Heart left ventricle (tissue), 16 donors: ENCODE measurements around the gene CSNK1E. TPM values are rescaled to one million over a fixed set of nuclear protein-coding genes. Genes with fewer than 3 reads are reported as not detected.
A peak's percentile ranks its signal among the peaks of the same experiment; 100 is the strongest.

ENCODE experiments used
- ATAC-seq, 4 donors: fragments of 200-7000 bp; cut with Tn5 transposase; one replicate each; pipeline ENCODE4 v1.9.1; 2020 to 2022; ENCODE audit warnings: moderate library complexity in 4 of 4, mild to moderate bottlenecking in 3 of 4, moderate number of reproducible peaks in 1 of 4
- DNase-seq, 5 donors: peaks; one replicate each; pipeline ENCODE4 v3.0.0-alpha.2; 2020
- H3K27ac ChIP-seq, 12 donors: fragments of 200-600 bp; sonication (generic) in 4 of 12; one replicate each; pipeline versions ENCODE4 v1.5.0 to v1.8.0; 2016 to 2022; ENCODE audit warnings: mild to moderate bottlenecking in 2 of 12
- H3K27me3 ChIP-seq, 9 donors: fragments of 200-600 bp; sonication (generic) in 2 of 9; one replicate each; pipeline versions ENCODE4 v1.5.1 to v1.8.0; 2016 to 2022; ENCODE audit warnings: mild to moderate bottlenecking in 3 of 9
- H3K36me3 ChIP-seq, 9 donors: fragments of 200-600 bp; sonication (generic) in 2 of 9; one replicate each; pipeline versions ENCODE4 v1.5.0 to v1.8.0; 2018 to 2022; ENCODE audit warnings: mild to moderate bottlenecking in 2 of 9
- H3K4me1 ChIP-seq, 12 donors: fragments of 200-600 bp; sonication (generic) in 4 of 12; one replicate each; pipeline versions ENCODE4 v1.5.0 to v1.8.0; 2016 to 2022; ENCODE audit warnings: mild to moderate bottlenecking in 3 of 12
- H3K4me3 ChIP-seq, 12 donors: fragments of 200-600 bp; sonication (generic) in 4 of 12; one replicate each; pipeline versions ENCODE4 v1.5.0 to v1.8.0; 2017 to 2022; ENCODE audit warnings: mild to moderate bottlenecking in 9 of 12, moderate library complexity in 4 of 12
- H3K9me3 ChIP-seq, 12 donors: fragments of 200-600 bp; sonication (generic) in 4 of 12; one replicate each; pipeline versions ENCODE4 v1.5.0 to v1.8.0; 2016 to 2022; ENCODE audit warnings: mild to moderate bottlenecking in 1 of 12
- POLR2A ChIP-seq, 2 donors: fragments of 450-650 bp; IDR thresholded peaks; one replicate each; pipeline ENCODE4 v1.6.1; 2017; ENCODE audit warnings: antibody characterized with exemption in 2 of 2, mild to moderate bottlenecking in 2 of 2, moderate library complexity in 2 of 2
- WGBS, 4 donors: extraction: QIAGEN DNeasy Blood & Tissue Kit in 2 of 4; methylation state at CpG; one replicate each; pipeline versions ENCODE4 v1.1.5 to v1.1.7; 2013 to 2018; 5-methylcytosine and 5-hydroxymethylcytosine counted together
- intact Hi-C, 10 donors: fragments of 100-400 bp; cut with DNase I; formaldehyde crosslinking; loops; one replicate each; pipeline versions ENCODE4 v1.11.1 to v1.14.2; 2022
- polyA plus RNA-seq, 2 donors: library from polyadenylated mRNA; stranded (reverse); fragments of 200-250 nt; gene quantifications; one replicate each; pipeline ENCODE4 v1.2.3, GENCODE V29; 2013
- total RNA-seq, 9 donors: library from RNA; depleted of rRNA in 2 of 9; stranded (reverse); fragments of >200 nt in 2 of 9; fragmentation: NEBNext Ultra II Directional in 3 of 9; extraction: Animal tissue kit (Norgen Biotek cat#: 25700) in 3 of 9; gene quantifications; one replicate each; pipeline versions ENCODE4 v1.1.0 to v1.2.4, GENCODE V29; 2016 to 2023
- TF ChIP-seq, protein P1 (sequence below), 12 donors: fragments of 200-600 bp; sonication (generic) in 4 of 12; IDR thresholded peaks; one replicate each; pipeline versions ENCODE4 v1.5.0 to v1.8.0; 2018 to 2022; ENCODE audit warnings: antibody characterized with exemption in 12 of 12, mild to moderate bottlenecking in 5 of 12
- donor health status: ischemic (EF 13 %, LVEDD 7.1; RV severe dilation, severe dysfunction).
- donor health status: healthy with polysubstance abuse.
- donor health status: DM: no; HTN: yes; CAD: no.
- donor health status: DM: no; HTN: no; CAD: no.
- donor health status: ischemic (EF 25% LVEDD 6.9; RV normal size, moderate dysfunction).
- donor health status: ischemic (EF 25% LVEDD 5.7; RV mildly dilated, moderate dysfunction).
- donor health status: healthy.
- donor health status: DM: yes; HTN: yes; CAD: no.
- donor health status: ischemic (EF 35%, LVEDD 5.7; RV mildly dilated, moderate dysfunction).
- donor health status: nonischemic (EF 11% LVEDD 7.7; RV severe dilation, severe dysfunction).
- donor health status: DM: yes; HTN: yes; CAD: no.
- donor health status: PGD.
- donor health status: ischemic (EF 29% LVEDD 5.4; RV normal size, mild dysfunction).
- donor health status: nonischemic (EF 23%, LVEDD 6.1; RV moderate dilation, normal function).

Gene CSNK1E
- total and polyA plus RNA-seq, 11 donors, result 59.7 to 125 (median 72.6) TPM

DNA sequence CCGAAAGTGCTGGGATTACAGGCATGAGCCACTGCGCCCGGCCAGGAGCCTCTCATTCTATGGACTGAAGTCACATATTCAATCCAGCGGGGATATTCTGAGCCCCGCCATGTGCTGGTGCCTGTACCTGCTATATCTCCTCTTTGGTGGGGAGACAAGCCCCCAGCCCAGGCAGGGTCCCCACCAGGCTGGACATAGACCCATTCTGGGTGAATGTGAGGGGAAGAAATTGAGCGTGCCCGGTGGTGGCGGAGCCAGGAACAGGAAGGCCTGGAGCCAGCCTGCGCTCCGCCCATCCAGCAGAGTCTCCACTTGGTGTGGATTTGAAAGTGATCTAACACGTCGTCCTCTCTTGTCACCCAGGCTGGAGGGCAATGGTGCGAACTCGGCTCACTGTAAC lies 38.0 kb upstream of the CSNK1E start:
- DNase-seq, result peak in 2 of 5 donors; percentile 17 to 45
- Histone ChIP-seq H3K9me3 (no peaks in the 10 kb centered on the region), H3K36me3 (peaks cover 0 to 65% (median 17%) of the 10 kb centered on the region in 9 donors), H3K4me3 (no peak overlapping the region), H3K27me3 (no peaks in the 10 kb centered on the region), H3K4me1 (peaks cover 0 to 8% (median 4%) of the 10 kb centered on the region in 12 donors), H3K27ac (no peak overlapping the region)
- TF ChIP-seq, protein P1, sequence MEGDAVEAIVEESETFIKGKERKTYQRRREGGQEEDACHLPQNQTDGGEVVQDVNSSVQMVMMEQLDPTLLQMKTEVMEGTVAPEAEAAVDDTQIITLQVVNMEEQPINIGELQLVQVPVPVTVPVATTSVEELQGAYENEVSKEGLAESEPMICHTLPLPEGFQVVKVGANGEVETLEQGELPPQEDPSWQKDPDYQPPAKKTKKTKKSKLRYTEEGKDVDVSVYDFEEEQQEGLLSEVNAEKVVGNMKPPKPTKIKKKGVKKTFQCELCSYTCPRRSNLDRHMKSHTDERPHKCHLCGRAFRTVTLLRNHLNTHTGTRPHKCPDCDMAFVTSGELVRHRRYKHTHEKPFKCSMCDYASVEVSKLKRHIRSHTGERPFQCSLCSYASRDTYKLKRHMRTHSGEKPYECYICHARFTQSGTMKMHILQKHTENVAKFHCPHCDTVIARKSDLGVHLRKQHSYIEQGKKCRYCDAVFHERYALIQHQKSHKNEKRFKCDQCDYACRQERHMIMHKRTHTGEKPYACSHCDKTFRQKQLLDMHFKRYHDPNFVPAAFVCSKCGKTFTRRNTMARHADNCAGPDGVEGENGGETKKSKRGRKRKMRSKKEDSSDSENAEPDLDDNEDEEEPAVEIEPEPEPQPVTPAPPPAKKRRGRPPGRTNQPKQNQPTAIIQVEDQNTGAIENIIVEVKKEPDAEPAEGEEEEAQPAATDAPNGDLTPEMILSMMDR (IDR thresholded peaks at IDR 0.05), result no peak
- TF ChIP-seq POLR2A (IDR thresholded peaks at IDR 0.05), result no peak
- ATAC-seq, result no peak
- 95 to 97% (median 97%) methylated on average over 7 to 14 of the region's 14 CpGs for WGBS, 4 donors
- intact Hi-C loops, result loop anchor here in 5 of 10 donors (10.0 kb wide), 3 partner anchors 50 to 300 kb away; partner anchors contain the start of gene PICK1 (in 3 of the 5)

DNA sequence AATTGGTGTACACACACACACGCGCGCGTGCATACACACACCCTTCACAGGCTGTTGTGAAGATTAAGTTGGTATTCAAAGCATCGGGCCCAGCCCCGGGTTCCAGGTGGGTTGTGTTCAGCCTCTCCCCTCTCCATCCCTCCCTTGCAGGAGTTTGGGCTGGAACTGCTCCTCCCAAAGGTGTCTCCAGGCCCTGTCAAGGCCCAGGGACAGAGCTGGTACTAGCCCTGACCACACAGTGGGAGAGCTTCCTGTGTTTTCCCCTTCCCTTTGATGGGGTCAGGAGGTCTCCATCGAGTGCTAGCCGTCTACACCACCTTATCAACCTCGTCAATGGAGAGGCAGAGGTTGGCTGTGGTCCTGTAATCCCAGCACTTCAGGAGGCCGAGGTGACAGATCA lies 36.5 kb upstream of the CSNK1E start:
- peak overlapping the region in 4 of 12 donors; percentile 21 to 60 (median 24) for H3K27ac ChIP-seq
- intact Hi-C loops, result loop anchor here in 8 of 10 donors (1.0 to 10.0 kb wide), 9 partner anchors 49 to 301 kb away; partner anchors contain the start of genes PICK1 (in 3 of the 8) and BAIAP2L2 (in 1 of the 8)
- peak in 2 of 4 donors; percentile 3 for ATAC-seq

GRCh38 chr22:38353142-38353629 lies 36.0 kb upstream of the CSNK1E start:
- TF ChIP-seq, protein P1 (IDR thresholded peaks at IDR 0.05), result peak; percentile 97 to 100 (median 99)
- TF ChIP-seq POLR2A (IDR thresholded peaks at IDR 0.05), result no peak
- no peaks in the 10 kb centered on the region for H3K27me3 ChIP-seq
- ATAC-seq, result peak in 3 of 4 donors; percentile 65 to 81 (median 81)
- H3K27ac ChIP-seq, result peak overlapping the region in 4 of 12 donors; percentile 21 to 60 (median 24)
- intact Hi-C loops, result loop anchor here in 8 of 10 donors (1.0 to 10.0 kb wide), 9 partner anchors 48 to 301 kb away; partner anchors contain the start of genes PICK1 (in 3 of the 8) and BAIAP2L2 (in 1 of the 8)
- peaks cover 0 to 48% (median 17%) of the 10 kb centered on the region in 9 donors for H3K36me3 ChIP-seq
- no peak overlapping the region for H3K4me3 ChIP-seq
- no peaks in the 10 kb centered on the region for H3K9me3 ChIP-seq
- WGBS, 4 donors, result 23 to 47% (median 28%) methylated on average over 8 to 33 of the region's 33 CpGs
- H3K4me1 ChIP-seq, result peaks cover 0 to 11% (median 4%) of the 10 kb centered on the region in 12 donors
- peak; percentile 63 to 88 (median 69) for DNase-seq

More for the DNA sequence above, 36.5 kb upstream of the CSNK1E start:
- Histone ChIP-seq H3K36me3 (peaks cover 0 to 51% (median 17%) of the 10 kb centered on the region in 9 donors), H3K9me3 (no peaks in the 10 kb centered on the region), H3K27me3 (no peaks in the 10 kb centered on the region), H3K4me3 (no peak overlapping the region), H3K4me1 (peaks cover 0 to 8% (median 4%) of the 10 kb centered on the region in 12 donors)
- DNase-seq, result no peak
- WGBS, 4 donors, result 60 to 69% (median 68%) methylated on average over 9 to 10 of the region's 10 CpGs
- no peak for TF ChIP-seq POLR2A (IDR thresholded peaks at IDR 0.05)
- TF ChIP-seq, protein P1 (IDR thresholded peaks at IDR 0.05), result no peak

- ATAC-seq (no peak), DNase-seq (peak in 1 of 5 donors; percentile 11)
- 80 to 93% (median 87%) methylated on average over 4 of the region's 4 CpGs for WGBS, 4 donors
- intact Hi-C loops, result loop anchor here in 8 of 10 donors (2.0 to 10.0 kb wide), 8 partner anchors 48 to 300 kb away; partner anchors contain the start of genes PICK1 (in 3 of the 8) and BAIAP2L2 (in 1 of the 8)
- no peak overlapping the region for H3K4me3 ChIP-seq
- H3K27me3 ChIP-seq, result peaks cover 0 to 5% (median 0%) of the 10 kb centered on the region in 9 donors
- TF ChIP-seq, protein P1 (IDR thresholded peaks at IDR 0.05), result no peak
- no peak for TF ChIP-seq POLR2A (IDR thresholded peaks at IDR 0.05)
- no peak overlapping the region for H3K27ac ChIP-seq
- peaks cover 0 to 40% (median 17%) of the 10 kb centered on the region in 9 donors for H3K36me3 ChIP-seq
- no peaks in the 10 kb centered on the region for H3K9me3 ChIP-seq
- peaks cover 0 to 11% (median 4%) of the 10 kb centered on the region in 12 donors for H3K4me1 ChIP-seq
These were observed 35.2 kb upstream of the CSNK1E start for GRCh38 chr22:38352436-38352835.
